Stimulated activated CD8-positive, alpha-beta memory T cell treated with anti-CD3 and anti-CD28 coated beads, Interleukin-15, amount 100 ng/mL, for 24 hours (primary cell): ENCODE results near the gene C9.
"Not testable (repeated sequence)": the region's sequence is repeated elsewhere in the genome, so short reads cannot be mapped to it uniquely, and the experiment has no call there.

Experiments
- DNase-seq: peaks from one replicate; pipeline ENCODE4 v3.0.0-alpha.2; 2020; ENCODE audit warnings: low read depth

Gene C9

GRCh38 chr5:39364367-39364766 lies at the start of gene C9:
Gene C9, minus strand, starts transcription at chr5:39364495. Its CDS starts 31 bp downstream, at chr5:39364464.
- DNase-seq: no peak

GRCh38 chr5:39413771-39414170 lies 49.5 kb upstream of the C9 start:
- DNase-seq: no peak

GRCh38 chr5:39412721-39413394 lies 48.6 kb upstream of the C9 start:
- DNase-seq: no peak

GRCh38 chr5:39411985-39412384 lies 47.7 kb upstream of the C9 start:
- DNase-seq: no peak

GRCh38 chr5:39411061-39411460 lies 46.8 kb upstream of the C9 start:
- DNase-seq: no peak

GRCh38 chr5:39409033-39409432 lies 44.7 kb upstream of the C9 start:
- no peak for DNase-seq

GRCh38 chr5:39405083-39405843 lies 41.0 kb upstream of the C9 start:
- no peak for DNase-seq

GRCh38 chr5:39403761-39404160 lies 39.5 kb upstream of the C9 start:
- DNase-seq: not testable (repeated sequence)

GRCh38 chr5:39402140-39402539 lies 37.8 kb upstream of the C9 start:
- DNase-seq: not testable (repeated sequence)

GRCh38 chr5:39400713-39401578 lies 36.7 kb upstream of the C9 start:
- no peak for DNase-seq

GRCh38 chr5:39399135-39400036 lies 35.1 kb upstream of the C9 start:
- no peak for DNase-seq

- DNase-seq: no peak
These were observed 32.5 kb upstream of the C9 start for GRCh38 chr5:39396843-39397242.

- DNase-seq: no peak
These were observed 31.2 kb upstream of the C9 start for GRCh38 chr5:39395521-39395920.

- DNase-seq: no peak
These were observed 30.7 kb upstream of the C9 start for GRCh38 chr5:39394946-39395345.

- DNase-seq: no peak
These were observed 26.6 kb upstream of the C9 start for GRCh38 chr5:39390945-39391344.

GRCh38 chr5:39387293-39387692 lies 23.0 kb upstream of the C9 start:
- no peak for DNase-seq

- DNase-seq: no peak
These were observed 20.0 kb upstream of the C9 start for GRCh38 chr5:39384271-39384670.

- no peak for DNase-seq
These were observed 17.1 kb upstream of the C9 start for GRCh38 chr5:39381376-39381775.

GRCh38 chr5:39379693-39380092 lies 15.4 kb upstream of the C9 start:
- DNase-seq: no peak

- DNase-seq: no peak
These were observed 13.3 kb upstream of the C9 start for GRCh38 chr5:39377613-39378012.

GRCh38 chr5:39376293-39376714 lies 12.0 kb upstream of the C9 start:
- no peak for DNase-seq

GRCh38 chr5:39373791-39374190 lies 9.5 kb upstream of the C9 start:
- no peak for DNase-seq
